Iris pigment epithelial cell (primary cell): ENCODE measurements around the gene MUC5B.
A peak's percentile ranks its signal among the peaks of the same experiment; 100 is the strongest.

Source experiments
- DNase-seq: peaks from one replicate; pipeline ENCODE4 v3.0.0-alpha.2; 2011; ENCODE audit warnings: low read depth

Gene MUC5B

GRCh38 chr11:1220941-1221721 is 1.7 kb upstream of the MUC5B start:
- no peak for DNase-seq

GRCh38 chr11:1221848-1222311 is 986 bp upstream of the MUC5B start:
- DNase-seq, result no peak

- DNase-seq, result no peak
Measured at GRCh38 chr11:1223346-1224110, 662 bp downstream of the MUC5B start.

GRCh38 chr11:1224111-1224490 is 1.2 kb downstream of the MUC5B start:
- DNase-seq, result no peak

GRCh38 chr11:1224491-1225385 is 1.9 kb downstream of the MUC5B start:
- no peak for DNase-seq

- DNase-seq, result no peak
Measured at GRCh38 chr11:1225386-1226225, 2.7 kb downstream of the MUC5B start.

GRCh38 chr11:1226226-1226985 is 3.5 kb downstream of the MUC5B start:
- DNase-seq, result no peak

GRCh38 chr11:1226986-1227550 is 4.2 kb downstream of the MUC5B start:
- DNase-seq, result peak; percentile 13

- DNase-seq, result no peak
Measured at GRCh38 chr11:1227551-1228100, 4.8 kb downstream of the MUC5B start.

GRCh38 chr11:1228101-1228821 is 5.4 kb downstream of the MUC5B start:
- no peak for DNase-seq

GRCh38 chr11:1228921-1229451 is 6.1 kb downstream of the MUC5B start:
- DNase-seq, result no peak

GRCh38 chr11:1229471-1230120 is 6.7 kb downstream of the MUC5B start:
- DNase-seq, result no peak

GRCh38 chr11:1230121-1230455 is 7.2 kb downstream of the MUC5B start:
- no peak for DNase-seq

- no peak for DNase-seq
Measured at GRCh38 chr11:1230456-1231395, 7.9 kb downstream of the MUC5B start.

GRCh38 chr11:1231396-1232020 is 8.6 kb downstream of the MUC5B start:
- no peak for DNase-seq

- DNase-seq, result no peak
Measured at GRCh38 chr11:1232021-1232882, 9.4 kb downstream of the MUC5B start.
